Breast epithelium (tissue), 3 donors: Measurements from ENCODE around the gene C6orf141.

Experiments used
- POLR2A ChIP-seq: fragments of 450-650 bp; IDR thresholded peaks from one replicate; pipeline ENCODE4 v1.6.1; 2016; ENCODE audit warnings: antibody characterized with exemption, mild to moderate bottlenecking, moderate library complexity
- POLR2AphosphoS5 ChIP-seq, 3 donors: sonication (generic); formaldehyde crosslinking; IDR thresholded peaks; one replicate each; pipeline ENCODE4 v1.6.1; 2017; ENCODE audit warnings: antibody characterized with exemption in 3 of 3
- TF ChIP-seq, protein P1 (sequence below), 3 donors: fragments of 450-650 bp; IDR thresholded peaks; one replicate each; pipeline ENCODE4 v1.5.1; 2016 to 2017; ENCODE audit warnings: antibody characterized with exemption in 3 of 3, mild to moderate bottlenecking in 3 of 3, moderate library complexity in 3 of 3

DNA sequence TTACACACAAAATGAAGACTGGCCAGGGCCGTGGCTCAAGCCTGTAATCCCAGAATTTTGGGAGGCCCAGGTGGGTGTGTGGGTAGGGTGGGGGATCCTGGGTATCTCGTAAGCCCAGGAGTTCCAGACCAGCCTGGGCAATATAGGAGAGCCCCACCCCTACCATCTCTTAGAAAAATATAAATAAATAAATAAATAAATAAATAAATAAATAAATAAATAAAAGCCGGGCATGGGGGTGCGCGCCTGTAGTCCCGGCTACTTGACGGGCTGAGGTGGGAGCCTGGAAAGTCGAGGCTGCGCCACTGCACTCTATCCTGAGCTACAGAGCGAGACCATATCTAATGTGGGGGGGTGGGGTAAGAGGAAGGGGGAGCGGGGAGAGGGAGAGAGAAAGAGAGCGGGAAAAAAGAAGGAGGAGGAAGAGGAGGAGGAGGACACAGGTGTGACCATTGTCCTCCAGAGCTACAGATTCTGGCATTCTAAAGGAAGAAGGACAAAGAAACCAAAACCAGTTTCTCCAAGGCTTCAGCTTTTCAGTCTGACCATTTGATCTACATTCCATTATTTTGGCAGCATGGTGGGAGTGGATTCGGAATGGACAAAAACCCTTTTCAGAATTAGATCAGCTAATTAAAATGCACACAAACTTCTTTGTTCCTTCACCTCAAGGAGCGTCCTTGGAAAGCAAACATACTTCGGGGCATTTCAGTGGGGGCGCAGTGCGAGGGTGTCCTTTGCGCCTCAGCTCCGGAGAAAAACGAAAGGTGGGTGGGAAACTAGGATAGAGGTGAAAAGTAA is 577 bp upstream of the C6orf141 start:
- TF ChIP-seq, protein P1, sequence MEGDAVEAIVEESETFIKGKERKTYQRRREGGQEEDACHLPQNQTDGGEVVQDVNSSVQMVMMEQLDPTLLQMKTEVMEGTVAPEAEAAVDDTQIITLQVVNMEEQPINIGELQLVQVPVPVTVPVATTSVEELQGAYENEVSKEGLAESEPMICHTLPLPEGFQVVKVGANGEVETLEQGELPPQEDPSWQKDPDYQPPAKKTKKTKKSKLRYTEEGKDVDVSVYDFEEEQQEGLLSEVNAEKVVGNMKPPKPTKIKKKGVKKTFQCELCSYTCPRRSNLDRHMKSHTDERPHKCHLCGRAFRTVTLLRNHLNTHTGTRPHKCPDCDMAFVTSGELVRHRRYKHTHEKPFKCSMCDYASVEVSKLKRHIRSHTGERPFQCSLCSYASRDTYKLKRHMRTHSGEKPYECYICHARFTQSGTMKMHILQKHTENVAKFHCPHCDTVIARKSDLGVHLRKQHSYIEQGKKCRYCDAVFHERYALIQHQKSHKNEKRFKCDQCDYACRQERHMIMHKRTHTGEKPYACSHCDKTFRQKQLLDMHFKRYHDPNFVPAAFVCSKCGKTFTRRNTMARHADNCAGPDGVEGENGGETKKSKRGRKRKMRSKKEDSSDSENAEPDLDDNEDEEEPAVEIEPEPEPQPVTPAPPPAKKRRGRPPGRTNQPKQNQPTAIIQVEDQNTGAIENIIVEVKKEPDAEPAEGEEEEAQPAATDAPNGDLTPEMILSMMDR (IDR thresholded peaks at IDR 0.05): no peak
- TF ChIP-seq POLR2A (no peak), POLR2AphosphoS5 (IDR thresholded peaks at IDR 0.05) (no peak)
